GM19328 (cell line): ENCODE measurements around the gene NFATC2.

ENCODE experiments used
- ATAC-seq: cut with Tn5 transposase; IDR thresholded peaks from one replicate; pipeline ENCODE4 v1.9.1; 2021; ENCODE audit warnings: mild to moderate bottlenecking, moderate library complexity; ENCODE audit not compliant: unreplicated experiment

NFATC2 gene

GRCh38 chr20:51339721-51340450 lies 202.6 kb downstream of the NFATC2 start:
- no peak for ATAC-seq

GRCh38 chr20:51338692-51339440 lies 203.7 kb downstream of the NFATC2 start:
- no peak for ATAC-seq

- ATAC-seq = no peak
Measured at GRCh38 chr20:51337126-51337805, 205.3 kb downstream of the NFATC2 start.
